Measurements from ENCODE around the gene RALGPS1.

- TF ChIP-seq GATA2 (IDR thresholded peaks at IDR 0.05; ENCODE audit: low read depth, low read length) (no peak), GATA3 (IDR thresholded peaks at IDR 0.05; ENCODE audit: low read depth, low read length) (no peak)
These were observed 152.2 kb downstream of the RALGPS1 start for GRCh38 chr9:127066851-127067136.

Data from SH-SY5Y (cell line).